Esophagus muscularis mucosa (tissue), 4 donors: Measurements from ENCODE around the gene MEIS1. TPM values are rescaled to one million over a fixed set of nuclear protein-coding genes. Genes with fewer than 3 reads are reported as not detected.
A peak's percentile ranks its signal among the peaks of the same experiment; 100 is the strongest.

Experiments
- DNase-seq: peaks from one replicate; pipeline ENCODE4 v3.0.0-alpha.2; 2017; ENCODE audit errors: extremely low spot score
- H3K27ac ChIP-seq, 4 donors: fragments of 200-600 bp; sonication (generic); replicated peaks in 1 of 4; 1 replicate in 3 of 4; 2 replicates in 1 of 4; pipeline ENCODE4 v1.5.1; 2016 to 2019; ENCODE audit warnings: mild to moderate bottlenecking in 1 of 4
- H3K27me3 ChIP-seq, 4 donors: fragments of 200-600 bp; sonication (generic); one replicate each; pipeline versions ENCODE4 v1.5.1 to v1.6.0; 2016 to 2019
- H3K36me3 ChIP-seq, 4 donors: fragments of 200-600 bp; sonication (generic); one replicate each; pipeline ENCODE4 v1.5.1; 2016 to 2019
- H3K4me1 ChIP-seq, 4 donors: fragments of 200-600 bp; sonication (generic); one replicate each; pipeline ENCODE4 v1.5.1; 2016 to 2019
- H3K4me3 ChIP-seq, 4 donors: fragments of 200-600 bp; sonication (generic); 1 replicate in 2 of 4; 2 replicates in 2 of 4; pipeline ENCODE4 v1.5.1; 2016 to 2019; ENCODE audit warnings: mild to moderate bottlenecking in 4 of 4, moderate library complexity in 1 of 4
- H3K9me3 ChIP-seq, 4 donors: fragments of 200-600 bp; sonication (generic); 1 replicate in 3 of 4; 2 replicates in 1 of 4; pipeline ENCODE4 v1.5.1; 2016 to 2019
- EP300 ChIP-seq: sonication (generic); formaldehyde crosslinking; IDR thresholded peaks from one replicate; pipeline ENCODE4 v1.6.1; 2017; ENCODE audit warnings: antibody characterized with exemption
- POLR2A ChIP-seq: fragments of 450-650 bp; IDR thresholded peaks from one replicate; pipeline ENCODE4 v1.6.1; 2017; ENCODE audit warnings: antibody characterized with exemption, moderate library complexity, mild to moderate bottlenecking, low read depth
- POLR2AphosphoS5 ChIP-seq, 2 donors: sonication (generic); formaldehyde crosslinking; IDR thresholded peaks; one replicate each; pipeline ENCODE4 v1.6.1; 2017; ENCODE audit warnings: antibody characterized with exemption in 2 of 2
- WGBS: methylation state at CpG from one replicate; pipeline ENCODE4 v1.1.5; 2018; 5-methylcytosine and 5-hydroxymethylcytosine counted together
- intact Hi-C: fragments of 100-400 bp; cut with DNase I; formaldehyde crosslinking; loops from one replicate; pipeline ENCODE4 v1.15.1; 2023
- total RNA-seq, 4 donors: library from RNA; depleted of rRNA; stranded (reverse); fragments of >200 nt; gene quantifications; one replicate each; pipeline versions ENCODE4 v1.1.0 to v1.2.1, GENCODE V29; 2016
- TF ChIP-seq, protein P1 (sequence below), 3 experiments: fragments of 200-600 bp in 2 of 3; fragments of 450-650 bp in 1 of 3; sonication (generic) in 2 of 3; IDR thresholded peaks; one replicate each; pipeline ENCODE4 v1.5.1; 2017 to 2019; ENCODE audit warnings: antibody characterized with exemption in 3 of 3, mild to moderate bottlenecking in 2 of 3, moderate library complexity in 1 of 3

The MEIS1 gene
- total RNA-seq, 4 donors from 2014 or later: 89.8 to 166 (median 132) TPM

GRCh38 chr2:66532972-66533868 lies 98.3 kb downstream of the MEIS1 start:
- H3K4me1 ChIP-seq: peaks cover 35 to 86% (median 82%) of the 10 kb centered on the region in 4 donors
- no peaks in the 10 kb centered on the region for H3K27me3 ChIP-seq
- H3K9me3 ChIP-seq: no peaks in the 10 kb centered on the region
- DNase-seq: no peak
- peak in 1 of 2 donors; percentile 21 for TF ChIP-seq POLR2AphosphoS5 (IDR thresholded peaks at IDR 0.05)
- TF ChIP-seq, protein P1, sequence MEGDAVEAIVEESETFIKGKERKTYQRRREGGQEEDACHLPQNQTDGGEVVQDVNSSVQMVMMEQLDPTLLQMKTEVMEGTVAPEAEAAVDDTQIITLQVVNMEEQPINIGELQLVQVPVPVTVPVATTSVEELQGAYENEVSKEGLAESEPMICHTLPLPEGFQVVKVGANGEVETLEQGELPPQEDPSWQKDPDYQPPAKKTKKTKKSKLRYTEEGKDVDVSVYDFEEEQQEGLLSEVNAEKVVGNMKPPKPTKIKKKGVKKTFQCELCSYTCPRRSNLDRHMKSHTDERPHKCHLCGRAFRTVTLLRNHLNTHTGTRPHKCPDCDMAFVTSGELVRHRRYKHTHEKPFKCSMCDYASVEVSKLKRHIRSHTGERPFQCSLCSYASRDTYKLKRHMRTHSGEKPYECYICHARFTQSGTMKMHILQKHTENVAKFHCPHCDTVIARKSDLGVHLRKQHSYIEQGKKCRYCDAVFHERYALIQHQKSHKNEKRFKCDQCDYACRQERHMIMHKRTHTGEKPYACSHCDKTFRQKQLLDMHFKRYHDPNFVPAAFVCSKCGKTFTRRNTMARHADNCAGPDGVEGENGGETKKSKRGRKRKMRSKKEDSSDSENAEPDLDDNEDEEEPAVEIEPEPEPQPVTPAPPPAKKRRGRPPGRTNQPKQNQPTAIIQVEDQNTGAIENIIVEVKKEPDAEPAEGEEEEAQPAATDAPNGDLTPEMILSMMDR (IDR thresholded peaks at IDR 0.05): no peak
- H3K4me3 ChIP-seq: no peak overlapping the region
- intact Hi-C loops: no loop called here
- H3K27ac ChIP-seq: peak overlapping the region in 3 of 4 donors; percentile 11 to 55 (median 28)
- WGBS: 47% methylated on average over 11 of the region's 11 CpGs
- peaks cover 0 to 13% (median 0%) of the 10 kb centered on the region in 4 donors for H3K36me3 ChIP-seq

GRCh38 chr2:66534461-66534860 lies 99.5 kb downstream of the MEIS1 start:
- intact Hi-C loops: no loop called here
- TF ChIP-seq EP300: no peak
- TF ChIP-seq POLR2A: no peak
- no peak for TF ChIP-seq POLR2AphosphoS5 (IDR thresholded peaks at IDR 0.05)
- peak overlapping the region; percentile 18 to 72 (median 43) for H3K27ac ChIP-seq
- H3K4me3 ChIP-seq: no peak overlapping the region
- H3K27me3 ChIP-seq: no peaks in the 10 kb centered on the region
- no peak for DNase-seq
- H3K4me1 ChIP-seq: peaks cover 35 to 97% (median 94%) of the 10 kb centered on the region in 4 donors
- no peaks in the 10 kb centered on the region for H3K9me3 ChIP-seq
- WGBS: 71% methylated on average over 4 of the region's 4 CpGs
- H3K36me3 ChIP-seq: peaks cover 0 to under 1% (median 0%) of the 10 kb centered on the region in 4 donors

GRCh38 chr2:66535574-66536289 lies 100.8 kb downstream of the MEIS1 start:
- intact Hi-C loops: no loop called here
- WGBS: 56% methylated on average over 3 of the region's 3 CpGs
- no peaks in the 10 kb centered on the region for H3K27me3 ChIP-seq
- TF ChIP-seq, protein P1 (IDR thresholded peaks at IDR 0.05): no peak
- TF ChIP-seq POLR2AphosphoS5 (IDR thresholded peaks at IDR 0.05) (no peak), EP300 (no peak), POLR2A (no peak)
- peaks cover 39 to 99% (median 93%) of the 10 kb centered on the region in 4 donors for H3K4me1 ChIP-seq
- no peak for DNase-seq
- H3K9me3 ChIP-seq: no peaks in the 10 kb centered on the region
- H3K27ac ChIP-seq: peak overlapping the region; percentile 11 to 72 (median 31)
- H3K4me3 ChIP-seq: no peak overlapping the region
- H3K36me3 ChIP-seq: no peaks in the 10 kb centered on the region

DNA sequence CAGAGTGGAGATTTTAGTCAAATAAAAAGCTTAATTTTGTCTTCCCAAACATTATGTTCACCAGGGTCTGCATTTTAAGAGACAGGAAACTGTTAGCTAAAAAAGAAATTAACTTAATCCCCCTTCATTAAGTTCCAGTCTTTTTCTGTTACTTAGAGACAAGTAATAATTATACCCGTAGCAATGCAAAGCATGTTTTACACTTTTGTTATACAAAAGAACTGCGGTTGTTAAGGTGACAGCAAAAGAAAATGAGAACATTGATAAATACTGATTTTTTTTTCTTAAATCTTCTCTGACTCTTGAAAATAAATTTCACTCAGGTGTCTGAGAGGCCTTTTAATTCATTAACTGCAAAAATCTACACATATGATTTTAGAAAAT lies 101.4 kb downstream of the MEIS1 start:
- WGBS: 41% methylated on average over 2 of the region's 2 CpGs
- H3K27me3 ChIP-seq: no peaks in the 10 kb centered on the region
- no peaks in the 10 kb centered on the region for H3K36me3 ChIP-seq

More for the DNA sequence above, 101.4 kb downstream of the MEIS1 start:
- H3K9me3 ChIP-seq: no peaks in the 10 kb centered on the region
- no peak for DNase-seq
- H3K27ac ChIP-seq: peak overlapping the region; percentile 18 to 72 (median 56)
- peaks cover 39 to 96% (median 92%) of the 10 kb centered on the region in 4 donors for H3K4me1 ChIP-seq
- H3K4me3 ChIP-seq: no peak overlapping the region
- TF ChIP-seq POLR2A: no peak
- TF ChIP-seq, protein P1 (IDR thresholded peaks at IDR 0.05): no peak
- TF ChIP-seq POLR2AphosphoS5 (IDR thresholded peaks at IDR 0.05): no peak
- TF ChIP-seq EP300: no peak
- intact Hi-C loops: no loop called here
